ENCODE measurements around the gene GAGE13.
A peak's percentile ranks its signal among the peaks of the same experiment; 100 is the strongest.
"Not testable (repeated sequence)": the region's sequence is repeated elsewhere in the genome, so short reads cannot be mapped to it uniquely, and the experiment has no call there.

Gene GAGE13

GRCh38 chrX:49291615-49292337 lies 39.6 kb upstream of the GAGE13 start:
- in situ Hi-C loops (cut with HindIII; ENCODE audit: low sequenced_read_pairs), result no loop called here
- TF ChIP-seq CTCF (IDR thresholded peaks at IDR 0.05; ENCODE audit: low read depth, low read length, missing control alignments), result peak; percentile 59
- peak; percentile 22 for DNase-seq (ENCODE audit: low read depth)
- H3K4me3 ChIP-seq (ENCODE audit: low read depth, low read length), result no peak overlapping the region

- TF ChIP-seq CTCF (IDR thresholded peaks at IDR 0.05; ENCODE audit: low read depth, low read length, missing control alignments), result no peak
- DNase-seq (ENCODE audit: low read depth), result no peak
- in situ Hi-C loops (cut with HindIII; ENCODE audit: low sequenced_read_pairs), result no loop called here
These were observed 38.7 kb upstream of the GAGE13 start for GRCh38 chrX:49292400-49293362.

GRCh38 chrX:49299293-49299692 lies 32.1 kb upstream of the GAGE13 start:
- in situ Hi-C loops (cut with HindIII; ENCODE audit: low sequenced_read_pairs); H3K4me3 ChIP-seq (ENCODE audit: low read depth, low read length); DNase-seq (ENCODE audit: low read depth): not testable (repeated sequence)

More at GRCh38 chrX:49292400-49293362, 38.7 kb upstream of the GAGE13 start:
- no peak overlapping the region for H3K4me3 ChIP-seq (ENCODE audit: low read depth, low read length)

GRCh38 chrX:49300703-49301102 lies 30.7 kb upstream of the GAGE13 start:
- no peak for DNase-seq (ENCODE audit: low read depth)
- in situ Hi-C loops (cut with HindIII; ENCODE audit: low sequenced_read_pairs), result no loop called here
- no peak overlapping the region for H3K4me3 ChIP-seq (ENCODE audit: low read depth, low read length)
- TF ChIP-seq CTCF (IDR thresholded peaks at IDR 0.05; ENCODE audit: low read depth, low read length, missing control alignments), result no peak

- H3K4me3 ChIP-seq (ENCODE audit: low read depth, low read length), result no peak within 1 kb of the TSS
- no peak for DNase-seq (ENCODE audit: low read depth)
- no peak for TF ChIP-seq CTCF (IDR thresholded peaks at IDR 0.05; ENCODE audit: low read depth, low read length, missing control alignments)
- in situ Hi-C loops (cut with HindIII; ENCODE audit: low sequenced_read_pairs), result no loop called here
These were observed 28.0 kb upstream of the GAGE13 start, which contains the start of gene GAGE10 for GRCh38 chrX:49303346-49303745. GAGE10 (plus strand) TSS chrX:49303646; CDS start chrX:49304860, 1,214 bp downstream.

GRCh38 chrX:49307775-49308174 lies 23.6 kb upstream of the GAGE13 start:
- H3K4me3 ChIP-seq (ENCODE audit: low read depth, low read length); in situ Hi-C loops (cut with HindIII; ENCODE audit: low sequenced_read_pairs); DNase-seq (ENCODE audit: low read depth): not testable (repeated sequence)

- no peak for DNase-seq (ENCODE audit: low read depth)
- no peak overlapping the region for H3K4me3 ChIP-seq (ENCODE audit: low read depth, low read length)
- no peak for TF ChIP-seq CTCF (IDR thresholded peaks at IDR 0.05; ENCODE audit: low read depth, low read length, missing control alignments)
- in situ Hi-C loops (cut with HindIII; ENCODE audit: low sequenced_read_pairs), result no loop called here
These were observed 22.6 kb upstream of the GAGE13 start for GRCh38 chrX:49308604-49309269.

Measured in astrocyte of the cerebellum (primary cell).